IPS-NIHi7 (cell line): ENCODE data around the gene NRL.
"Not testable (repeated sequence)": the region's sequence is repeated elsewhere in the genome, so short reads cannot be mapped to it uniquely, and the experiment has no call there.

Experiments
- DNase-seq: peaks from one replicate; pipeline ENCODE4 v3.0.0; 2012; ENCODE audit warnings: mixed read lengths; ENCODE audit errors: extremely low spot score

Gene NRL

DNA sequence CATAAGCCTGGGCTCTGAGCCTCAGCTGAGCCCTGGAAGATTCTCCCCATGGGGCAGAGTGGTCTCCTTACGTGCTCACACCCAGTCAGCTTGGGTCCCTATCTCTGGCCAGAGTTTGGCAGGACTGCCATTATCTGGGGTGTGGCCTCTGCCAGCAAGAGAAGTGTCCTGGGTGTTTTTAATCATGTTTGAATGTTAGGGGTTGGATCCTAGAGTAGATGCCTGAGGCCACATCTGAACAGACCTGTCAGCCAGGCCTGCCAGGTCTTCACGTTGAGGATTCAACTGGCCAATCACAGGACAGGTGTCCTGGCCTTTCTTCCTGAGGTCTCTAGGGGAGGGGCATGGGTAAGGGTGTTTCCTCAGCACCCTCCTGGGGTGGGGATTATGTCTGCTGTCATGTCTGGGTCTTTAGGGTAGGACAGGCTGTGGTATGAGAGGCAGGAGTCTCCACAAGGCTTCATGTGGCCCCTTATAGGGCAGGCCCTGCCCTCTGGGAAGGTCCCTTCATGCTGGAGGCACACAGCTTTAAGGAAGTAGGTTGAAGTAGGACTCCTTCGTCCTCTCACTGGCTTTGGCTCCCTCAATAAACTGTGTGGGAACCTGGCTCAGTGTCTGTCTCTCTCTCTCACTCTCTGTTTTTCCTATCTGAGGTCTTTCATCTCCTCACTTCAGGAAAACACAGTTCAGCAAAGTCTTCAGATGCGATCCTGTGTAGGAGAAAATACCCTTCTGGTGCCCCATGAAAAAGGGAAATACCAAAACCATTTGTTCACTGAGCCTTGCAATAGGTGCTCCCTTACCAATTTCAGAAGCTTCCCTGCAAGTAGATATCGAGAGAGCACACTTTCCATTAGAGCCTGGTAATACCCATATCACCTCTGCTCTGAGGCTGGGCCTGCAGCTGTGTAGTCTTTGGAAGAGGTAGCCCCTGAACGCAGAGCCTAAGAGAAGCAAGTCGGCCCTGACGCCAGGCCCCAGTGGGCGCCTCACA is 9.0 kb upstream of the NRL start:
- DNase-seq = no peak

DNA sequence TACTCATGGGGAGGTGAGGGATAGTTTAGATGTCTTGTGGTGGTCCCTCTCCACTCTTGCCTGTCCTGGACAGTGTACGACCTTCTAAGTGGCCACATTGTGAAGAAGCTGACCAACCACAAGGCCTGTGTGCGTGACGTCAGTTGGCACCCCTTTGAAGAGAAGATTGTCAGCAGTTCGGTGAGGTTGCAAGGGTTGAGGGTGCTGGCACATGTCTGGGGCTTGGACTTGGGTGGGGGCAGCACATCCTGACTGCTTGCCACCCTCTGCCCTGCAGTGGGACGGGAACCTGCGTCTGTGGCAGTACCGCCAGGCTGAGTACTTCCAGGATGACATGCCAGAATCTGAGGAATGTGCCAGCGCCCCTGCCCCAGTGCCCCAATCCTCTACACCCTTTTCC is 8.1 kb upstream of the NRL start:
- DNase-seq = no peak

DNA sequence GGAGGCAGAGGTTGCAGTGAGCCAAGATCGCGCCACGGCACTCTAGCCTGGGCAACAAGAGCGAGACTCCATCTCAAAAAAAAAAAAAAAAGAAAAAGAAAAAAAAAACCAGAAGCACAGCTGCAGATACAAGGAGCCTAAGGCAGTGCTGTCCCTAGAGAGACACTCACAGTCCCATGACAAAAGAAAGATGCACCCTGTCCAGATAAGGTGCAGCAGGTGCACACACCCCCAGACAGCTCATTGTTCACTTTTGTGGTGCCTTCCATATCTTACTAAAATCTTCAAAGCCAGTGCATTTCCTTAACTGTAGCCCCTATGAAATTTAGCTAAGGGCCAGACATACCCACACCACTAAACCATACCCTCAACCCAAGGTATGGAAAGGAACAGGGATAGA is 7.7 kb upstream of the NRL start:
- no peak for DNase-seq

DNA sequence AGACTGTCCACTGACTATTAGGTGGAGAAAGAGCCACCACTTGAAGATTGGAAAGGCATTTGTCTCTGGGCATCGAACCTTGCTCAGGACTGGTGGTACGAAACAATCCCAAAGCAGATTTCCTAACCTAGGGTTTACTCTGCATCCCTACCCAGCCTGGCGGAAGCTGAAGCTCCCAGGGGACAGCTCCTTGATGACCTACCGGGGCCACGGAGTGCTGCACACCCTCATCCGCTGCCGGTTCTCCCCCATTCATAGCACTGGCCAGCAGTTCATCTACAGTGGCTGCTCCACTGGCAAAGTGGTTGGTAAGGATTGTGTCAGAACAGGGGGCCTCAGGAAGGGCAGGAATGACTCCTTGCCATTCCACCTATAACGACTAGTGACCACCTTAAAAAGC is 6.5 kb upstream of the NRL start:
- DNase-seq = no peak

DNA sequence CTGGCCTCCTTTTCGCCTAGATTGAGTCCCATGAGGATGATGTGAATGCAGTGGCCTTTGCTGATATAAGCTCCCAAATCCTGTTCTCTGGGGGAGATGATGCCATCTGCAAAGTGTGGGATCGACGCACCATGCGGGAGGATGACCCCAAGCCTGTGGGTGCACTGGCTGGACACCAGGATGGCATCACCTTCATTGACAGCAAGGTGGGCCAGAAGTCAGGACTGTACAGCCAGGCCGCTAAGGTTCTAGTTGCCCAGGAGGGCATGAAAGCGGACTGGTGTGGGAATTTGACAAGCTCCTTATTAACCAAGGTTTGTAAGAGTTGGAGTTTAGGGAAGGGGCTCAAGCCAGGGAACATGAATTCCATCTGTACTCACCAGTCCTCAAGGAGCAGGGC is 4.9 kb upstream of the NRL start:
- DNase-seq = no peak

DNA sequence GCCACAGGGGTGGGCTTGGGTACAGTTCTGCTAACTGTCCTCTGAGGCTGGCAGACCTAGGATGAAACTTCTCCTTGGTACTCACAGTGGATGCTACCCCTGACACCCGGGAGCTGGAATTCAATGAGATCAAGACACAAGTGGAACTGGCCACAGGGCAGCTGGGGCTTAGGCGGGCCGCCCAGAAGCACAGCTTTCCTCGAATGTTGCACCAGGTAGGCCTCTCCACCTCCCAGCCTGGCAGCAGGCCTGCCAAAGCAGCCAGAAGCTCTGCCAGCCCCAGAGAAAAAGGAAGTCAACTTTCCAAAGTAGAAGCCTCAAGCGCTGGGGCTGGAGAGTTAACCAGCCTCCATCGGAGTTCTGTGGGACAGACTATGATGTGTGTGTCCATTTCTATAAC is 2.4 kb upstream of the NRL start:
- DNase-seq = no peak

DNA sequence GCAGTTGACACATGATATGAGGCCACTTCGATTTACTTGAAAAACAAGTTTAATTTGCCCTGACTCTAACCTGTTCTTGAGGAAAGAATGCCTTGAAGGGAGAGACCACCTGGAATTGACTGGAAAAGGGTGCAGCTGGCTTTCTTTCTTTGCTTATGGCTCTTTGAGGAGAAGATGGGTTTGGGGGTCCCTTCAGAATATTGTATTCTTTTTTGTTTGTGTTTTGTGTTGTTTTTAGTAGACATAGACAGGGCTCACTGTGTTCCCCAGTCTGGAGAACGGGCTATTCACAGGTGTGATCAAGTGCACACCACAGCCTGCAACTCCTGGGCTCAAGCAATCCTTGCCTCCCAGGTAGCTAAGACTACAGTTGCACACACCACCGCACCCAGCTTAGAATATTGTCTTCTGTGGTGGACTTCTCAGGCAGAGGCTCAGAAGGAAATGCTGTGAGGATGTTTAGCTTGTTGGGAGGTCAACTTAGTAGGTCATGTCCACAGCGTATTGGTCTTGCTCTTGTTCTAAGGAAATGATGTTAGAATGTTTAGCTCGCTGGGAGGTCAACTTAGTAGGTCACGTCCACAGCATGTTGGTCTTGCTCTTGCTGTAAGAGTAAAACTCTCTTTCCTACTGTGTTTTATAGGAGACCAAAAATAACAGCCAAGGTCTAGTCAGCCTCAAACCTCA is 1.5 kb upstream of the NRL start:
- DNase-seq = no peak

DNA sequence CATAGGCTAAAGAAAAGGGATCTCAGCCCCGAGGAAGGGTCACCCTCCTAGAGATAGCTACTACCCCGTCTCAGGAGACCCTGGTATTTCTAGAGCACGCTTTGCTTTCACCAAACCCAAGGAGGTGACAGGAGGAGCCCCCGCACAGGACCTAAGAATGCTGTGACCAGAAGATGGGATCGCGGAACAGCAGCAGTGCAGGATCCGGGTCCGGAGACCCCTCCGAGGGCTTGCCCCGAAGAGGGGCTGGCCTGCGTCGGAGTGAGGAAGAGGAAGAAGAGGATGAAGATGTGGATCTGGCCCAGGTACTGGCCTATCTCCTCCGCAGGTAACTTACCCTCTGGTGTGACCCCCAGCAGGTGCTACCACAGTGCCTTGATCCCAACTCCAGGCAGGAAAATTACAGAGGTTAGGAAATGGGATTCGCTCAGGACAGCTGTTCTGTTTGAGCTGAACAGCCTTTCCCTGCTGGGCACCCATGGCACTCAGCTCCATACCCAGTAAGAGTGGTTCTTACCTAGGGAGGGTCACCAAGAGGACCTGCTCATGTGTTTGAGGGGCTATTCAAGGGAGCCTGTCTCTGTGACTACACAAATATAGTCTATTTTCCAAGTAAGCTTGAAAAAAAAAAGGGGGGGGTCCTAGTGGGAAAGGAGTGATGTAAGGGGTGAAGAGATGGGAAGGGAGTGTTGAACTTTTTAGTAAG is 826 bp upstream of the NRL start:
- no peak for DNase-seq

DNA sequence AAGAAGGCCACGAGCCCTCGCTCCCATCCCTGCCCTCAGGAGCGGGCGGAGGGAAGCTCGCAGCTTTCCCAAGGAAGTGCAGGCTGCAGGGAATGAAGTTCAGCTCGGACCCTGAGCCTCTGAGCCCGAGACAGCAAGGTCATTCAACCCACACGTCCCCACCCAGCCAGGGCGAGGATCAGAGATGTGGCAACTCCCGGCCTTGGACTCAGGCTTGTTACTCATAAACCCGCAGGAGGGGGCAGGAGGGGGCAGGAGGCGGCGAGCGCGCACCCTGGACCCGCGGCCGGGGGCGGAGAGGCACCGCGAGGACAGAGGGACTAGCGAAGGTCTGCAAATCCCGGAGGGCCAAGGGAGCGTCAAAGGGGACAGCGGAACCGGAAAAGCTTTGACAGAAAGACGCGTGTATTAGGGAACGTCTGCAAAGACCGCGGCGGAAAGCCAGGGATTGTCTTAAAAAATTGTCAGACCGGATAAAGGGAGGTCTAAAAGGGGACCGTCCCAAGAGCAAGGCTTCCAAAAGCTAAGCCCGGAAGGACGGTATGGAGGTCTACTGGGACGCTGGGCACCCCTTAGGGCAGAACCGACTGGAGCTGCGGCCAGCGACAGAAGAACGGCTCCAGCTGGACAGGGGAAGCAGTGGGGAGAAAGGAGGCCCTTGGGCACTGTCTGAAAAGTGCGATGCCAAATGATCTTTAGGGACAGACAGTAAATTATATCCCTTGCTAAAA is 783 bp downstream of the NRL start:
- peak; percentile 78 for DNase-seq

DNA sequence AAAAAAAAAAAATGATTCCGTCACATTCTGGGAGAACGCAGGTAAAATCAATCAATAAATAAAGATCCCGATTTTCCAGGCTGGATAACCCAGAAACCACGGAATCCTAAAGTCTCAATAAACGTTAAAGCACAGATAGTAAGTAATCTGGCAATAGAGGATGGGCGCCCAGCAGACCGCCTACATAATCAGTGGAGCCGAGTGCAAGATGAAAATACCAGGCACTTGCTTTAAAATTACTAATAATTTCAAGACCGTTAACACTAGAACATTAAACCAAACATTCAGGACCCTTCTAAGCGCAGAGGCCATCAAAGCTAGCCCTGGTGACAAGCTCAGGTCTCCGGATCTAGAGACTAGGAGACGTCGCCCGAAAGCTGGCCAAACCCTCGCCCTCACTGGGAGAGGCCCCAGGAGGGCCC is 1.4 kb downstream of the NRL start:
- DNase-seq = no peak

DNA sequence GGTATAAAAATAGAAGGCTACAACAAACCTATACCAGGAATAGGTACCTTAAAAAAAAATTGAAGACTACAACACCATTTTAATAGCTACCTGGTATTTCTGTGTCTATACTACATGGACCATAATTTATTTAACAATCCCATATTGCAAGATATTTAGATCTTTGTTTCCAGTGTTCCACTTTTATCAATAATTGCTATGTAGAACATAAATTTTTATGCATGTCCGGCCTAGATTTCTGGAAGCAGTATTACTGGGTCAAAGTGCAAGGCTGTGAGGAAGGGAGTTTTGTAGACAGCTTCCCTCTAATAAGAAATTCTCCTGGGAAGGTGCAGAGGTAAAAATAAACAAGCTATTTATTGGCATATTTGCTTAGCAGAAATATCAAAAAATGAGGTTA is 4.2 kb downstream of the NRL start:
- DNase-seq = no peak

DNA sequence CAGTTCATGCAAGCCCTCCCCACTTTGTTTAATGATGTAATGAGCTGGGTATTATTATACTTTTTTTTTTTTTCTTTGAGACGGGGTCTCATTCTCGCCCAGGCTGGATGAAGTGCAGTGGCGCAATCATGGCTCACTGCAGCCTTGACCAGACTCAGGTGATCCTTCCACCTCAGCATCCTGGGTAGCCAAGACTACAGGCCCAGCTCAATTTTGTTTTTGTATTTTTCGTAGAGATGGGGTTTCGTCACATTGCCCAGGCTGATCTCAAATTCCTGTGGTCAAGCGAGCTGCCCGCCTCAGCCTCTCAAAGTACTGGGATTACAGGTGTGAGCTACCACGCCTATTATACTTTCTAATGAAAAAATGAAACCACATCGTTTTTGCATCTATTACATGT is 4.7 kb downstream of the NRL start:
- no peak for DNase-seq

DNA sequence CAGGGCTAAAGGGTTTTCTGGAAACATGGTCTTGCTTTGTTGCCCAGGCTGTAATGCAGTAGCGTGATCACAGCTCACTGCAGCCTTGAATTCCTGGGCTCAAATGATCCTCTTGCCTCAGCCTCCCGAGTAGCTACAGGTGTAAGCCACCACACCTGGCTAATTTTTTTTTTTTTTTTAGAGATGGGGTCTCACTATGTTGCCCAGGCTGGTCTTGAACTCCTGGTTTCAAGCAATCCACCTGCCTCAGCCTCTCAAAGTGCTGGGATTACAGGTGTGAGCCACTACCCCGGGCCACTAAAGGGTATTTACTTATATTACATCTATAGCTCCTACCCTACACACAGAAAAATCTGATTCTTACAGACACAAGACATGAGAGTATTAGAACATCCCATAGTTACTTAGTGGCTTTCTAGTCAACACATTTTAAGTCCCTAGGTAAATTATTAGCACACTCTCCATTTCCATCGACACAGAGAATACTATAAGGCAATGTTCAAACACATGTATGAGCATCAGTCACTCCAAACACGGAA is 6.3 kb downstream of the NRL start:
- no peak for DNase-seq

DNA sequence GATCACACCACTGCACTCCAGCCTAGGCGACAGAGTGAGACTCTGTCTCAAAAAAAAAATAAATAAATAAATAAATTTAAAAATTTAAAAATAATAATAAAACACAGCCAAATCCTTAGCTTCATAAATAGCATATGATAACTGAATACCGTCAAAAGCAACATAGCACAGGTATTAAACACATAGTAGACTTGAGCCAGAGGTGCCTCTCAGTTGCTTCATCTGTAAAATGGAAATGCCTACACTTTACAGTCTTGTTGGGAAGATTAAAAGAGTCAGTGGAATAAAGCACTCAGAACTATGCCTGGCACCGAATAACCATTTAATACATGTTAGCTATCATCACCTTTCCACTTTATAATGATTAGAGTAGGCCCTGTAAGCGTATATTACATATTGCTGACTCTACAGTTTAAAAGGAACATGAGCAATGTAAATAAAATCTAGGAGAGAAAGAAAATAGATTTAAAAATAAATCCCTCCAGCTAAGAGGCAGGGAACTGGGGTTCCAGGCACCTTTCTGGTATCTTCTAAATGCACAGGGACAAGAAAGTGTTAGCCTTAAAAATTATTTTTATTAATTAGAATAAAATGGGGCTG is 8.0 kb downstream of the NRL start:
- no peak for DNase-seq

DNA sequence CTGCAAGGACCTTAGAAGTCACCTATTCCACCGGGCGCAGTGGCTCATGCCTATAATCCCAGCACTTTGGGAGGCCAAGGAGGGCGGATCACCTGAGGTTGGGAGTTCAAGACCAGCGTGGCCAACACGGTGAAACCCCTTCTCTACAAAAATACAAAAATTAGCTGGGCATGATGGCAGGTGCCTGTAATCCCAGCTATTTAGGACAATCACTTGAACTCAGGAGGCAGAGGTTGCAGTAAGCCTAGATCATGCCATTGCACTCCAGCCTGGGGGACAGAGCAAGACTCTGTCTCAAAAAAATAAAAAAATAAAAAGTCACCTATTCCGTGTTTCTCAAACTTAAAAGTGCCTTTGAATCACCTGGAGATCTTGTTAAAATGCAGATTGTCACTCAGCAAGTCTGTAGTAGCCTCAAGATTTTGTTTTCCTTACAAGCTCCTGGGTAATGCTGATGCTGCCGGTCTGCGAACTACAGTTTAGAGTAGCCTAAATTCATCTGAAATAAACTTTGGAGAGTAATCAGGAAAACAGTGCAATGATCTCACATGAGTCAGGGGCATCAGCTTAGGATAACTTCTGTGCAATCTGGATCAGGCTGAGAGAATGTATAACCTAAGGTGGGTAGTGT is 9.0 kb downstream of the NRL start:
- DNase-seq = not testable (repeated sequence)

DNA sequence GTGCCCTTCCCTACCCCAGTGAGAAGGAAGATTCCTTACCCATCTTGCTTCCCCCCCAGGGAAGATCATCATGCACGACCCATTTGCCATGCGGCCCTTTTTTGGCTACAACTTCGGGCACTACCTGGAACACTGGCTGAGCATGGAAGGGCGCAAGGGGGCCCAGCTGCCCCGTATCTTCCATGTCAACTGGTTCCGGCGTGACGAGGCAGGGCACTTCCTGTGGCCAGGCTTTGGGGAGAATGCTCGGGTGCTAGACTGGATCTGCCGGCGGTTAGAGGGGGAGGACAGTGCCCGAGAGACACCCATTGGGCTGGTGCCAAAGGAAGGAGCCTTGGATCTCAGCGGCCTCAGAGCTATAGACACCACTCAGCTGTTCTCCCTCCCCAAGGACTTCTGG is 11.3 kb downstream of the NRL start:
- no peak for DNase-seq

DNA sequence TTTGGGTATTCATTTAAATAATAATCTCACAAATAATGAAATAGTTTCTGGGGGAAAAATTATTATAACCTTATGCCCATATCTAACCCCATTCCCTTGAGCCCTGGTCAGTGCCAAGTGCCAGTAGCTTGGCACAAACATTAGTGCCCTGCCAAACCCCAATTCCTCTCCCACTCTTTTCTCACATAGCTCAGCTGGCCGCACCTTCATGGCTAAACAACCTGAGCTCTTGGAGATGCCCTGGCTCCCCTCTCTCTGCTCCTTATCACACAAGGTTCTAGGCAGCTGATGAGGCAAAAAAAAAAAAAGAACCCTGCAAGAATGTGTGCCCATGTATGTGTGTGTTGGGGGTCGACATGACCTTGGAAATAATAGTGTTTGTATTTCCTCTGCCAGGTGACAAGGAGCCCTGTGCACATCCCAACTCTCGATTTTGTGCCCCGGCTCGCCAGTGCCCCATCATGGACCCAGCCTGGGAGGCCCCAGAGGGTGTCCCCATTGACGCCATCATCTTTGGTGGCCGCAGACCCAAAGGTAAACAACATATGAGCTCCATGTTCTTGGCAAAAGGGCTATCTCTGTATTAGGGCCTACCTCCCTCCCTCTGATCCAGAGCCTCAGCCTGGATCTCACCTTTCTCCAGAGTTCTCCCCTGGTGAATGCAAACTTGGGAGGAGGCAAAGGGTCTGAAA is 12.2 kb downstream of the NRL start:
- DNase-seq = no peak

DNA sequence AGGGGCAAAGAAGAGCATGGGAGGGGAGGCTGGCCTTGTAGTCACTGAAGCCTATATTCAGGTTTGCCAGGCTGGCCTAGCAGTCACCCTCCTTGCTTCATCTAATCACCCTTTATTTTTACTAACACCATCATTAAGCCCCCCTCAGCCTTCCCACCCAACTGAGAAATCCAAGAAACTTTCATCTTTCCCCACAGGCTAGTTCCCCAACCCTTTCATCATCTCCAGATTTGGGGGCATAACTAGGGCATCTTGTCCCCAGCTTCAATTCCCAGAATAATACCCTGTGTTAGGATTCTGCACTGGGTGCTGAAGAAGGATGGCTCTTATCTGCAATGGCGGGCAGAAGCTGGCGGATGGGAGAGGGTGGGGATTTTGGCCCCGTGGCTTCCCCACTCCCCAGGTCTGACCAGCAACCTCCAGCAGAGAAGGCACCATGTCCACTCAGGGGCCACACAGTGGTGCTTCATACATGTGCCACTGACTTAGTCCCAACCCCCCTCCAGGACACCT is 13.7 kb downstream of the NRL start:
- no peak for DNase-seq

DNA sequence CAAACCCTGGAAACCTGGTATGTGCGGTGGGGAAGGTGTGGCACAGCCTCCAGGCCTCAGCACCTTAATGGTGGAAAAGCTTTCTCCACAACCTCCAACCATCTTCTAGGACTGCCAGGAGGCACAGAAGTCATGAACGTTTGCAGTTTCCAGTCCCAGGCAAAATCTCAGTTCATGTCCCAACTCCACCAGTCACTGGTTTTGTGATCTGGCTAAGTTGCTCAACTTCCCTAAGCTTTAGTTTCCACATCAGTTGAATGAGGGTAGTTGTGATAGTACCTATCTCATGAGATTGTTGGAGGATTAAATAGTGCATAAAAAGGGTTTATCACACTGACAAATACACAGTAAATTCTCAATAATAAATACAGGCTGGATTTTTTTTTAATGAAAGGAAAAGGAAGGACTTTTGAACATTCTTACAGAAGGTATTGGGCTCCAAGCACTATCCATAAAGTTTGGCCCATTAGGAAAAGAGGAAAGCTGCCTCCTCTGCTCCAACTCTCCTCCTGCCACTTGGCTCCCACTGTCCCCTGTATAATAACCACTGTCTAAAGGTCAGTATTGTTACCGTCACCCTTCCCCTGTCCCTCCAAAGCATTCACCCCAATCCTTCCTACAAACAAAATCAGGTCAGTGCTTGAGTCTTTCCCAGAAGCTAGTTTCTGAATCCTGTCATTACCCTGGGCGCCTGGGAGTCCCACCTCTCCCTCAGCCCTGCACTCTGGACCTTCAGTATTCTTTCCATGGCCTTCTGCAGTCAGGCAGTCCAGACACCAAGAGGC is 14.4 kb downstream of the NRL start:
- DNase-seq = no peak
